ENCODE results near the gene LIN37. TPM values are rescaled to one million over a fixed set of nuclear protein-coding genes. Genes with fewer than 3 reads are reported as not detected.
A peak's percentile ranks its signal among the peaks of the same experiment; 100 is the strongest.

Gene LIN37
- total RNA-seq, 4 donors from 2014 or later = 11.6 to 18.3 (median 15.6) TPM

DNA sequence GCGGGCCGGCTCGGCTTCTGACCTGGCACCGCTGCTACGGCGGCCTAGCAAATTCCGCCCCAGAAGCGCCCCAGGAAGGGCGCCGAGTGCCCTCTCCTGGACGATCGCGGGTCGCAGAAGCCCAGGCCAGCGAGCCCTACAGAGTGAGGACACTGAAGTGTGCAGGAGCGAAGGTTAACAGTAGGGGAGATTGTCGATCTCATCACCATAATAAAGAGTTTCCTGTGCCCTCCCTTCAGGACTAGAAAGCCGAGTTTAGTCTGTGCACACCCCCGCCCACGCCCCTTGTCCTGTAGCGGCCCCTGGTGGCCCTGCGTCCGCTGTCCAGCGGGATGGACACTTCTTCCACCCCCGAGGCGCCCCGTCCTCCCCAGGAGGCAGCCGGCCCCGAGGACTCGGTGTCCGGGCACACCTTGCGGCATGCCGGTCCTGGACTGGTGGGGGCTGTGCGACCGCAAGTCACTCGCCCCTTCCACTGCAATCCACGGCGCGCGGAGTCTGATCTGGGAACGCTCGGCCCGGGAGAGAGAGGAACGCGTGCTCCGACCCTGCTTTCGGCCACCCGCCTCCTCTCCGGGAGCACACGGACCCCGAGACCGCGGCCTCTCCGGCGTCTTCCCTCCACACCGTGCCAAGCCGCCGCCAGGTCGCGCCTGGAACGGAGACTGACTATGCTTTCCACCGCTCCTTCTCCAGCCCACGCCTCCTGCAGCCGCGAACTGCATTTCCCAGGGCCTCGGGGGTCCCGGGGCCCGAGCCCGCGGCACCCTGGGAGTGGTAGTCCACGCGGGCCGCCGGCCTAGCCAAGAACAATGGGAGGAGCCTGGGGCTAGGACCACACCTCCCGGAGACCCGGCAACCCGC lies 31.3 kb upstream of the LIN37 start:
- Histone ChIP-seq H3K27ac (replicated peaks in 1 of 4) (peak overlapping the region; percentile 83 to 94 (median 90)), H3K4me1 (peaks cover 24 to 46% (median 38%) of the 10 kb centered on the region in 4 donors), H3K9me3 (no peaks in the 10 kb centered on the region), H3K27me3 (no peaks in the 10 kb centered on the region), H3K36me3 (peaks cover 14 to 26% (median 25%) of the 10 kb centered on the region in 4 donors), H3K4me3 (peak overlapping the region; percentile 76 to 98 (median 88))
- TF ChIP-seq, protein P1, sequence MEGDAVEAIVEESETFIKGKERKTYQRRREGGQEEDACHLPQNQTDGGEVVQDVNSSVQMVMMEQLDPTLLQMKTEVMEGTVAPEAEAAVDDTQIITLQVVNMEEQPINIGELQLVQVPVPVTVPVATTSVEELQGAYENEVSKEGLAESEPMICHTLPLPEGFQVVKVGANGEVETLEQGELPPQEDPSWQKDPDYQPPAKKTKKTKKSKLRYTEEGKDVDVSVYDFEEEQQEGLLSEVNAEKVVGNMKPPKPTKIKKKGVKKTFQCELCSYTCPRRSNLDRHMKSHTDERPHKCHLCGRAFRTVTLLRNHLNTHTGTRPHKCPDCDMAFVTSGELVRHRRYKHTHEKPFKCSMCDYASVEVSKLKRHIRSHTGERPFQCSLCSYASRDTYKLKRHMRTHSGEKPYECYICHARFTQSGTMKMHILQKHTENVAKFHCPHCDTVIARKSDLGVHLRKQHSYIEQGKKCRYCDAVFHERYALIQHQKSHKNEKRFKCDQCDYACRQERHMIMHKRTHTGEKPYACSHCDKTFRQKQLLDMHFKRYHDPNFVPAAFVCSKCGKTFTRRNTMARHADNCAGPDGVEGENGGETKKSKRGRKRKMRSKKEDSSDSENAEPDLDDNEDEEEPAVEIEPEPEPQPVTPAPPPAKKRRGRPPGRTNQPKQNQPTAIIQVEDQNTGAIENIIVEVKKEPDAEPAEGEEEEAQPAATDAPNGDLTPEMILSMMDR (IDR thresholded peaks at IDR 0.05) = peak; percentile 86 to 94 (median 90)
- TF ChIP-seq POLR2AphosphoS5 (IDR thresholded peaks at IDR 0.05) (peak; percentile 52 to 70), POLR2A (IDR thresholded peaks at IDR 0.05; ENCODE audit: low read depth) (no peak)
- intact Hi-C loops (cut with DNase I) = loop anchor here (1.0 to 5.0 kb wide), 3 partner anchors 14 to 170 kb away; partner anchors contain the start of gene TMEM147
- under 1% methylated on average over 38 of the region's 77 CpGs for WGBS
- DNase-seq (ENCODE audit: extremely low spot score) = peak; percentile 97

DNA sequence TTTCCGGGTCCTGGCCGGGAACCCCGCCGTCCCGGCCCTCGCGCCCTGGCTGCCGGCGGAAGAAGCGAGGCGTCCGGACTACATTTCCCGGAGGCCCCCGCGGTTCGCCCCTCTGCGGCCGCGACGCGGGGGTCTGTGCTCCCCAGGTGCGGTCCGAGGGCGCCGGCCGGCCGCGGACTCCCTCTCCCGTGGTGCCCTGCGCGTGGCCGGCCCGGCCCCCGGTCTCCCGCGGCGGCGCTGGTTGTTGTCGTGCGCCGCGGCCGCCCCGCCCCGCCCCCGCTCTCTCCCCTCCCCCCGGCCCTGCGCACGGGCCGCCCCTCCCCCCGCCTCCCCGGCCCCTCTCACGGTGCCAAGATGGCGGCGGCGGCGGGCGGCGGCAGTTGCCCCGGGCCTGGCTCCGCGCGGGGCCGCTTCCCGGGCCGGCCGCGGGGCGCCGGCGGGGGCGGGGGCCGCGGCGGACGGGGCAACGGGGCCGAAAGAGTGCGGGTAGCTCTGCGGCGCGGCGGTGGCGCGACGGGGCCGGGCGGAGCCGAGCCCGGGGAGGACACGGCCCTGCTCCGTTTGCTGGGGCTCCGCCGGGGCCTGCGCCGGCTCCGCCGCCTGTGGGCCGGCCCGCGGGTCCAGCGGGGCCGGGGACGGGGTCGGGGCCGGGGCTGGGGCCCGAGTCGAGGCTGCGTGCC lies 30.6 kb upstream of the LIN37 start, which contains the start of gene KMT2B:
TSS of gene KMT2B (plus strand) at position 339 of the 680 bp plus-strand sequence. CDS start at position 355, 16 bp downstream.
- 0% methylated on average over 6 of the region's 109 CpGs for WGBS
- no peak for TF ChIP-seq EP300 (IDR thresholded peaks at IDR 0.05)
- TF ChIP-seq POLR2AphosphoS5 (IDR thresholded peaks at IDR 0.05) = peak; percentile 3 to 23

DNA sequence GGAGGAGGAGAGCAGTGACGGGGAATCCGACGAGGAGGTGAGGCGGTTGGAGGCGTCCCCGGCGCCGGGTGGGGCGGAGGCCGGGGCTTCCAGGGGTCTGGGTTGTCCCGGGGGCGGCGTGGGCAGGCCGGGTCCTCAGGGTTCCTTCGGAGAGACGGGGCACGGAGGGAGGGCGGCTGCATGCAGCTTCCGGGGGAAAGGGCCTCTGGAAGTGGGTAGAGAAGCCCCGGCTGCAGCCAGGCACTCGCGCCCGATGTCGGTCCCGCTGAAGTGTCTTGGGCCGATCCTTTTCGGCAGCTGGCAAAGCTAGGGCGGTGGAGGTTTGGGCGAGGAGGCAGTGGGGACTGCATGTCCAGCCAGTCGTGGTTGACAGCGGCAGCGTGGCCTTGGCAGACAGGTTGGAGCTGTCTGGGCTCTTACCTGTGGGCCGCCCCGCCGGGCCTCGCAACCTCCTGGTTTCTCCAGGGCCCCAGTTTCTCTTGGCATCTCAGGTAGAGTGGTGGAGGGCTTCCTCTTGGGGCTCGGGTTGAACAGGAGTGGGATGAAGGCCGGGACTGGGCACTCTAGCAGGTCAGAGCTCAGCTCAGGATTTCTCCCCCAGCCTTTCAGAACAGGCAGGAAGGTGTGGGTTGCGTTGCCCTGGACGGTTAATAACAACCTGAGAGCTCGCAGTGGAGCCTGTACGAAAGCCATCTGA lies 29.9 kb upstream of the LIN37 start:
- intact Hi-C loops (cut with DNase I) = loop anchor here (5.0 kb wide), 1 partner anchor 171 kb away; the partner anchor contains the start of gene TMEM147
- TF ChIP-seq EP300 (IDR thresholded peaks at IDR 0.05) (no peak), POLR2AphosphoS5 (IDR thresholded peaks at IDR 0.05) (no peak)
- TF ChIP-seq, protein P1 (IDR thresholded peaks at IDR 0.05) = no peak
- DNase-seq (ENCODE audit: extremely low spot score) = no peak
- H3K27ac ChIP-seq (replicated peaks in 1 of 4) = peak overlapping the region; percentile 87 to 94 (median 92)
- H3K4me1 ChIP-seq = peaks cover 24 to 51% (median 40%) of the 10 kb centered on the region in 4 donors
- 0% methylated on average over 10 of the region's 42 CpGs for WGBS
- no peaks in the 10 kb centered on the region for H3K27me3 ChIP-seq
- peak overlapping the region; percentile 76 to 98 (median 88) for H3K4me3 ChIP-seq
- no peaks in the 10 kb centered on the region for H3K9me3 ChIP-seq
- peaks cover 28 to 40% (median 39%) of the 10 kb centered on the region in 4 donors for H3K36me3 ChIP-seq

More for the DNA sequence above, 30.6 kb upstream of the LIN37 start, which contains the start of gene KMT2B:
- H3K9me3 ChIP-seq = no peaks in the 10 kb centered on the region
- peaks cover 24 to 51% (median 40%) of the 10 kb centered on the region in 4 donors for H3K4me1 ChIP-seq
- peak within 1 kb of the TSS; percentile 87 to 94 (median 92) for H3K27ac ChIP-seq (replicated peaks in 1 of 4)
- intact Hi-C loops (cut with DNase I) = loop anchor here (2.0 to 5.0 kb wide), 2 partner anchors 15 to 171 kb away; partner anchors contain the start of gene TMEM147
- no peak for DNase-seq (ENCODE audit: extremely low spot score)
- peaks cover 21 to 33% (median 33%) of the 10 kb centered on the region in 4 donors for H3K36me3 ChIP-seq
- peak within 1 kb of the TSS; percentile 76 to 98 (median 88) for H3K4me3 ChIP-seq
- no peaks in the 10 kb centered on the region for H3K27me3 ChIP-seq

GRCh38 chr19:35719402-35720162 lies 28.8 kb upstream of the LIN37 start:
- peak overlapping the region; percentile 87 to 94 (median 92) for H3K27ac ChIP-seq (replicated peaks in 1 of 4)
- no peaks in the 10 kb centered on the region for H3K9me3 ChIP-seq
- TF ChIP-seq POLR2AphosphoS5 (IDR thresholded peaks at IDR 0.05) = no peak
- TF ChIP-seq POLR2A (IDR thresholded peaks at IDR 0.05; ENCODE audit: low read depth) = no peak
- TF ChIP-seq EP300 (IDR thresholded peaks at IDR 0.05) = no peak
- TF ChIP-seq, protein P1 (IDR thresholded peaks at IDR 0.05) = no peak
- peaks cover 24 to 51% (median 40%) of the 10 kb centered on the region in 4 donors for H3K4me1 ChIP-seq
- peaks cover 37 to 51% (median 50%) of the 10 kb centered on the region in 4 donors for H3K36me3 ChIP-seq
- DNase-seq (ENCODE audit: extremely low spot score) = no peak
- intact Hi-C loops (cut with DNase I) = loop anchor here (5.0 kb wide), 1 partner anchor 172 kb away; the partner anchor contains the start of gene TMEM147
- 82% methylated on average over 27 of the region's 32 CpGs for WGBS
- H3K4me3 ChIP-seq = peak overlapping the region in 3 of 4 donors; percentile 76 to 89 (median 86)
- no peaks in the 10 kb centered on the region for H3K27me3 ChIP-seq

Measured in esophagus muscularis mucosa (tissue), 4 donors.